Measurements from ENCODE around the gene FGFR4. TPM values are rescaled to one million over a fixed set of nuclear protein-coding genes. Genes with fewer than 3 reads are reported as not detected.

The FGFR4 gene
- polyA plus RNA-seq, 1 experiment, result 5.8 TPM

DNA sequence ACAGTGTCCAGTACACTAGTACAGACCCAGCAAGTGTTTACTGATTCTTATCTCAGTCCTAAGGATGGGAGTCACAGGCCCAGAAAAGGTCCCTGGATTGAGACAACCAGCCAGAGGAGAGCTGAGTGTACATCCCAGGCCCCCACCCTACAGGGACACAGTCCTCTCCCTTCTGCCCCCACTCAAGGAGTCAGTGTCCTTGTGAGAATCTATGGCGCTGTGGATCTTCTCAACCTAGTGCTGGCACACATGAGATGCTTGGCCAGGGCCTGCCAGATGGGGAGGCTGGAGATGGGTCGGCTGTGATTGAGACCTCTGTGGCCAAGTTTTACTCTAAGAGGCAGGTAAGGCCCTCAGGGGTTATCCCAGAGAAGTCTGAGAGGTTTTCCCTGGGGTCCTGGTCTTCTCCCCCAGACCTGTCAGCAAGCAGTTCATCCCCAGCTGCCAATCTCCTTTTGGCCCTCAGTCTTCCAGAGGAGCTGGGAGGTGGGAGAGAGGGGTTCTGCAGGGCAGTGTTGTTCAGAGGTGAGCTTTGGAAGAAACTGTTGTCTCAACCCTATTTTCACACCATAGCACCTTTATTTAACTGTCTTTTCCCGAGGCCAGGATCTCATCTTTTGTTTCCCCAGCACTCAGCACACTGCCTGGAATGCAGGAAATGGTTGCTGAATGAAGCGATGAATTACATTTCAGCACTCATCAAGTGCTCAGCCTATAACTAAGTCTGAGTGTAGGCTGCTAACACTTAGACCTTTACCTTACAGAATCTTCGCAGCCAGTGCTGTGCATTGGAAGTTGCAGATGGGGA lies 43.7 kb downstream of the FGFR4 start:
- no peaks in the 10 kb centered on the region; the same call in 1 of the 2 replicates for H3K9me3 ChIP-seq (ENCODE audit: control insufficient read depth, insufficient read depth, low read length)
- no peak overlapping the region for H3K27ac ChIP-seq (ENCODE audit: low read depth, low read length)
- POLR2A ChIA-PET, result no interaction called here
- no peak for DNase-seq (ENCODE audit: low read depth, low spot score)
- H3K27me3 ChIP-seq (ENCODE audit: control insufficient read depth, insufficient read depth, low read length), result no peaks in the 10 kb centered on the region
- H3K4me3 ChIP-seq (ENCODE audit: low read depth, low read length), result no peak overlapping the region
- CTCF ChIA-PET, result interaction anchor here (2.4 kb wide), 1 partner anchor 17 kb away, joined by 9 read pairs; no protein-coding TSS in a partner anchor
- TF ChIP-seq, protein P1, sequence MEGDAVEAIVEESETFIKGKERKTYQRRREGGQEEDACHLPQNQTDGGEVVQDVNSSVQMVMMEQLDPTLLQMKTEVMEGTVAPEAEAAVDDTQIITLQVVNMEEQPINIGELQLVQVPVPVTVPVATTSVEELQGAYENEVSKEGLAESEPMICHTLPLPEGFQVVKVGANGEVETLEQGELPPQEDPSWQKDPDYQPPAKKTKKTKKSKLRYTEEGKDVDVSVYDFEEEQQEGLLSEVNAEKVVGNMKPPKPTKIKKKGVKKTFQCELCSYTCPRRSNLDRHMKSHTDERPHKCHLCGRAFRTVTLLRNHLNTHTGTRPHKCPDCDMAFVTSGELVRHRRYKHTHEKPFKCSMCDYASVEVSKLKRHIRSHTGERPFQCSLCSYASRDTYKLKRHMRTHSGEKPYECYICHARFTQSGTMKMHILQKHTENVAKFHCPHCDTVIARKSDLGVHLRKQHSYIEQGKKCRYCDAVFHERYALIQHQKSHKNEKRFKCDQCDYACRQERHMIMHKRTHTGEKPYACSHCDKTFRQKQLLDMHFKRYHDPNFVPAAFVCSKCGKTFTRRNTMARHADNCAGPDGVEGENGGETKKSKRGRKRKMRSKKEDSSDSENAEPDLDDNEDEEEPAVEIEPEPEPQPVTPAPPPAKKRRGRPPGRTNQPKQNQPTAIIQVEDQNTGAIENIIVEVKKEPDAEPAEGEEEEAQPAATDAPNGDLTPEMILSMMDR (IDR thresholded peaks at IDR 0.05; ENCODE audit: low read depth, low read length), result no peak

DNA sequence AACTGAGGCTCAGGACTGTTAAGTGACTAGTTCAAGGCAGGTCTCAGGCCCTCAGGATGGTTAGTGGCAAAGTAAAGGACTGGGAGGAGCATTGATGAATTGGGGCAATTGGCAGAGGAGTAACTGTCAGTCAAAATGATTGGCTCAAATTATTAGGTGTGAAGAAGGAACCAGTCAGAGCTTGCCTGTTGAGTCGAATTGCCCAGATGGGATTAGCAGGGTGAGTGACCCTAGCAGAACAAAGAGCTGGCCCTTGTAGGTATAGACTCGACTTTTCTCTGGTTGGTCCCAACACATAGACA lies 44.3 kb downstream of the FGFR4 start:
- Histone ChIP-seq H3K27ac (ENCODE audit: low read depth, low read length) (no peak overlapping the region), H3K9me3 (ENCODE audit: control insufficient read depth, insufficient read depth, low read length) (no peaks in the 10 kb centered on the region; the same call in 1 of the 2 replicates), H3K4me3 (ENCODE audit: low read depth, low read length) (no peak overlapping the region), H3K27me3 (ENCODE audit: control insufficient read depth, insufficient read depth, low read length) (no peaks in the 10 kb centered on the region)
- ChIA-PET POLR2A (no interaction called here), CTCF (interaction anchor here (0.6 to 2.4 kb wide), 2 partner anchors 17 to 29 kb away, joined by 3 to 9 read pairs; no protein-coding TSS in a partner anchor)
- no peak for DNase-seq (ENCODE audit: low read depth, low spot score)
- TF ChIP-seq, protein P1 (IDR thresholded peaks at IDR 0.05; ENCODE audit: low read depth, low read length), result no peak

DNA sequence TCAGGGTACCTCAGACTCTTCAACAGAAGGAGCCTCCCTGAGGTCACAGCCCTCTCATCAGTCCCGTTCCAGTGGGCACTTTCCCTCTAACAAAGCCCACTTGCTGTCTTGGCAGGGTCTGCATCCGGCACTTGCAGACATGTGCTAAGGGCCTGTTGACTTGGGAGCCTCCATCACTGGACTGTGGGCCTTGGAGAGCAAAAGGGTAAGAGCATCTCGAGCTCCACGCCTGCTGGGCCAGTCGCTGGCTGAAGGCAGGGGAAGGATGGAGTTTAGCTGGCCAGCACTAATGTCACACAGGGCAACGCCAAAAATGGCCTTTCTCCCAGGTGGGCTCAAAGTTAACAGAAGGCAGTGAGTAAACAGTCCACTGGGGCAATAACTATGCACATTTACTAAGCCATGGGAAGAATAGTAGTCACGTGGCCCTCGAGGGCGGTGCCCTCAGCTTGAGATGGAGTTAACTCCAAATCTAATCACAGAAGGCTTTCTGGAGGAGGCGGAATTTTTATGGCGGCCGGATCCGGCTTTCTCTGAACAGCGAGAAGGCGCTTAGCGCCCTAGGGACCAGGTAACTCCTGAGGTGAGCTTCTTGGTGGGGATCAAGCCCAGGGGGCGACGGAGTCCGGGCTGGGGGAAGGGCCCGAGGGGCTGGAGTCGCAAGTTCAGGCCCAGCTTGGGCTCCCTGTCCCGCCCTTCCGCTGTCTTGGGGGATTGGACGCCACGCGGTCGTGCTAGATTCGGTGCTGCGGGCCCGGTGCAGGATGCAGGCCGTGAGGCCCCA lies 44.8 kb downstream of the FGFR4 start:
- CTCF ChIA-PET, result interaction anchor here (0.6 to 2.4 kb wide), 2 partner anchors 18 to 30 kb away, joined by 3 to 9 read pairs; no protein-coding TSS in a partner anchor
- Histone ChIP-seq H3K9me3 (ENCODE audit: control insufficient read depth, insufficient read depth, low read length) (no peaks in the 10 kb centered on the region; the same call in 1 of the 2 replicates), H3K27ac (ENCODE audit: low read depth, low read length) (no peak overlapping the region), H3K27me3 (ENCODE audit: control insufficient read depth, insufficient read depth, low read length) (no peaks in the 10 kb centered on the region), H3K4me3 (ENCODE audit: low read depth, low read length) (no peak overlapping the region)
- TF ChIP-seq, protein P1 (IDR thresholded peaks at IDR 0.05; ENCODE audit: low read depth, low read length), result no peak
- POLR2A ChIA-PET, result no interaction called here
- no peak for DNase-seq (ENCODE audit: low read depth, low spot score)

DNA sequence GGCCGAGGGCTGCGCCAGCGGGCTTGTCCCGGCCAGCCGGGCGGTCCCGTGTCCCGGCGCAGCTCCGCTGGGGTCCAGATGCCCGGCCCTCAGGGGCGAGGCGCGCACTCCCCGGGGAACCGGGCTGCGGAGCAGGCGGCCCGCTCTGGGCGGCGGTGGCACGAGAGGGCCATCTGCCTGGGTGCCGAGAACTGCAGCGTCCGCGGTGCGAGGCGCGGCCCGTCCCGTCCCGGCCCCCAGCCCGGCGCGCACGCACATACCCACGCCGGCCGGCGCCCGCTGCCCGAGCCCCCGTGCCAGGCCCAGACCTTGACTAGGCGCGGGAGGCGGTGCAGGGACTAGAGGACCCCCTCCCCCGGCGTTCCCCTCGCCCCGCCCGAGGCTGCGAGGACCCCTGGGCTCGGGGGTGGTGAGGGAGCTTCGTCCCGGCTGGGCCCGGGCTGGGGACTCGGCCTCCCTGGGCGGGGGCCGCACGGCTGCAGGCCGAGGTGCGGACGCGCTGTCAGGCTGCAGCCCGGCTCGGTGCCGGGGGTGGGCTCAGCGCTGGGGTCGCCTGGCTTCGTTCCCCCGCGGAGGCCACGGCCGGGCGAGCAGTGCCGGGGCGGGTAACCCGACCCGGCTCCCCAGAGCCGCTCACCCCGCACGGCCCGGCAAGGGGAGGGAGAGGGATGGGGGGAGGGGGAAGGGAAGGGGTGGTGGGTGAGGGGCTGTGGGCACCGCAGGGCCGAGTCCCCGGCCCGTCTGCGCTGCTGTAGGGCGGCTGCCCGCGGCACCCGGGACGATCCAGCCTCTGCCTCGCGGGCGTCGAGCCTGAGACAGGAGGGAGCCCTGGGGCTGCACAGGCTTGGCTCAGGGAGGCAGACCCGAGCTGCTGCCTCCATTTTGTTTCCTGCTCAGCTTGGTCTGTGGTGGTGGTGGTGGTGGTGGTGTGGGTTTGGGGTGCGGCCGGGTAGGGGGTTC lies 45.7 kb downstream of the FGFR4 start:
- no peaks in the 10 kb centered on the region for H3K27me3 ChIP-seq (ENCODE audit: control insufficient read depth, insufficient read depth, low read length)
- TF ChIP-seq, protein P1 (IDR thresholded peaks at IDR 0.05; ENCODE audit: low read depth, low read length), result no peak
- CTCF ChIA-PET, result no interaction called here
- H3K9me3 ChIP-seq (ENCODE audit: control insufficient read depth, insufficient read depth, low read length), result no peaks in the 10 kb centered on the region; the same call in 1 of the 2 replicates
- no peak overlapping the region for H3K27ac ChIP-seq (ENCODE audit: low read depth, low read length)
- no peak overlapping the region for H3K4me3 ChIP-seq (ENCODE audit: low read depth, low read length)
- DNase-seq (ENCODE audit: low read depth, low spot score), result no peak
- POLR2A ChIA-PET, result no interaction called here
